Neuron (in vitro differentiated cells): ENCODE measurements around the gene TCF7.
A peak's percentile ranks its signal among the peaks of the same experiment; 100 is the strongest.

Experiments used
- H2AFZ ChIP-seq: one replicate; pipeline ENCODE4 v1.6.1; 2013; ENCODE audit warnings: low read depth, mild to moderate bottlenecking, inconsistent platforms, low read length, moderate library complexity
- H3K27me3 ChIP-seq: one replicate; pipeline ENCODE4 v1.6.1; 2013; ENCODE audit warnings: low read length; ENCODE audit not compliant: insufficient read depth
- H3K36me3 ChIP-seq: one replicate; pipeline ENCODE4 v1.6.1; 2013; ENCODE audit warnings: low read length; ENCODE audit not compliant: insufficient read depth
- H3K4me1 ChIP-seq: one replicate; pipeline ENCODE4 v1.6.1; 2013; ENCODE audit warnings: low read length; ENCODE audit not compliant: insufficient read depth
- H3K4me3 ChIP-seq: 2 replicates; pipeline ENCODE4 v1.5.1; 2013; ENCODE audit warnings: mild to moderate bottlenecking, low read length, moderate library complexity
- H3K9me3 ChIP-seq: one replicate; pipeline ENCODE4 v1.6.1; 2013; ENCODE audit warnings: low read length

TCF7 gene

DNA sequence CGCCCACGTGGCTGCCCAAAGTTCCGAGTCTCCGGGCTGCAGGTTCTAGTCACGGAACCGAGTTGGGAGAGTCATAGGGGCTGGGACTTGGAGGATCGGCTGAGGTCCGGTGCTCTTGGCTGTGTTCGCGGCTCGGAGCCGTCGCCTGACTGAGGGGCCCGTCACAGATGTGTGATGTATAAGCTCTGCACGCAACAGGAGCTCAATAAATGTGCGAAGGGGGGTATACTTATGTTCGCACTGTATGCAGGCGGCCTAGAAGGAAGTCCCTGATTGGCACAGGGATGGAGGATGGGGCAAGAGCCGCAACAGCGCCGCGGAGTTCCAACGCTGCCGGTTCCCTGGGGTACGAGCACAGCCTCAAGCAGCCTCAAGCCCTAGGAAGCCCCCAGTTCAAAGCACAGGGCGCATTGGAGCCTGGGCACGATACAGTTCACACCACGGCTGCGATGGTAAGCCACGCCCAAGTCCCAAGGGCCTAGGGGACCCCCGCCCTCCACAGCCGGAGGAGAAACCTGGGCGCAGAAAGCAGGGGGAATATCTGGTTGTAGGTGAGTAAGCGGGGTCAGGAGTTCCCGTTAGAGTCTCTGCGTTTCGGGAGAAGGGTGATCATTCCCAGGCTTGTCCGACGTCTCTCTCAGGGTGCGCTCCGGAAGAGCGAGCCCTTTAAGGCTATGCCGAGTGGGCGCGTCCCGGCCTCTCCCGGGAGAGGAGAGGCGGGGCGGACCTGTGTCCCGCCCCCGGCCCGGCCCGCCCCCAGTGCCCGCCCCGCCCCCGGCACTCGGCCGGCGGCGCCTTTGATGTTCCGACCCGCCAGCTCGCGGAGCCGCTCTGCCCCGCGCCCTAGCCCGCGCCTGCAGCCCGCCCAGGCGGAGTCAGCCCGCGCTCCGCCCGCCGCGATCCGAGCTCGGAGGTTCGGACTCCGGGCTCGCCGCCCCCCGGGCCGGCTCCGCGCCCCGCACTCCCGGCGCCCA is at the start of gene TCF7:
Gene TCF7, plus strand, starts transcription at position 780 of the 974 bp plus-strand sequence. CDS start 226 bp downstream, outside the sequence.
- peaks cover 27% of the 10 kb centered on the region for H3K27me3 ChIP-seq
- H3K4me1 ChIP-seq, result peaks cover 8% of the 10 kb centered on the region
- H3K9me3 ChIP-seq, result no peaks in the 10 kb centered on the region
- H2AFZ ChIP-seq, result peak within 1 kb of the TSS; percentile 94
- no peaks in the 10 kb centered on the region for H3K36me3 ChIP-seq
- H3K4me3 ChIP-seq, result peak within 1 kb of the TSS; percentile 74

DNA sequence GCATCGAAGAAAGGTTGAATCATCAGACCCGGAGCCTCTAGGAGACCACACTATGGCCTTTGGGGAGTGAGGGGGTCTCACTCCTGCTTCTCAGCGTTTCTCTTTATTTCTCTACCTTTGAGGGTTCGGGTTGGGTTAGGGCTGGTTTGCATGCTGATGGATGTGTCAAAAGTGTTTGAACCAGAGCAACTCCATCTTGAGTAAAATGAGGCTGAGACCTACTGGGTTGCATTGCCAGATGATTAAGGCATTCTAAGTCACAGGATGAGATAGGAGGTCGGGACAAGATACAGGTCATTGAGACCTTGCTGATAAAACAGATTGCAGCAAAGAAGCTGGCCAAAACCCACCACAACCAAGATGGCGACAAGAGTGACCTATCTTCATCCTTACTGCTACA is 44.9 kb upstream of the TCF7 start:
- Histone ChIP-seq H2AFZ (no peak overlapping the region), H3K27me3 (peaks cover 21% of the 10 kb centered on the region), H3K9me3 (peaks cover 4% of the 10 kb centered on the region), H3K4me3 (no peak overlapping the region), H3K4me1 (peaks cover 5% of the 10 kb centered on the region), H3K36me3 (no peaks in the 10 kb centered on the region)

DNA sequence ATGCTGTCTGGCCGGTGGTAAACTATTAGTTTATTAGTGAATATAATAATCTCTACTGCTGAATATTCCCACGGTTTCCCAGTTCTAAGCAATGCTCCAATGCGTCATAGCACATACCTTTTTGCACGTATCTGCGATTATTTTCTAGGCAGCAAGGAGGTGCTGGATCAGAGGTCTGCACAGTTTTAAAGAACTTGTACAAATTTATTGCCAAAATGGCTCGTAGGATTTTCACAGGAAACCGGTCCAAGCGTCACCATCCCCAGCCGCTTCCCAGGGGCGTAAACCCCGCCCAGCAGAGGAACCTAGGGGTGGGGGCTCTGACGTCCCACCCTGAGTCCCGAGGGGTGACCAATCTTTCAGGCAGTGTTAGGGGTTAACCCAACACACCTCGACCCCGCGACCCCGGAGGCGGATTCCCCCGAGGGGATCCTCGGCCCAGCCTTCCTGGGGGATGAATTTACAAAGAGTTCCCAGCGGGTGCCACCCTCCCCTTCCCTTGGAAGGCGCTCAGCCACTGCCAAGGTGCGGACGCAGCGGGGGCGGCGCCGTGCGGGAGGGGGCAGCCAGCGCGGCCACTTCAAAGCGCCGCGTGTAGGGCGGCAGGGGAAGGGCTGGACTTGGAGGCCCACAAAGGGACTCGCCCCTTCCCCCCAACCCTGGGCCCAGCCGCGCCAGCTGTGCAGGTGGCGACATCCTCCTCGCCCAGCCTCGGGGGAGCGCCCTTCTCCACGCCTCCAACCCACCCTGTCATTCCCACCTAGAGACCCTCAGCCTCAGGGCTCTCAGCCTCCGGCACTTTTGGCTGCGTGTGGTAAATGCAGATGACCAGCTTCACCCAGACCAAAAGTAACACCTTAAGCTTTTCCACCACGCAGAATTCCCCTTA is 43.5 kb upstream of the TCF7 start:
- Histone ChIP-seq H2AFZ (no peak overlapping the region), H3K27me3 (peaks cover 21% of the 10 kb centered on the region), H3K4me1 (peaks cover 5% of the 10 kb centered on the region), H3K4me3 (no peak overlapping the region), H3K9me3 (peaks cover 4% of the 10 kb centered on the region), H3K36me3 (no peaks in the 10 kb centered on the region)

DNA sequence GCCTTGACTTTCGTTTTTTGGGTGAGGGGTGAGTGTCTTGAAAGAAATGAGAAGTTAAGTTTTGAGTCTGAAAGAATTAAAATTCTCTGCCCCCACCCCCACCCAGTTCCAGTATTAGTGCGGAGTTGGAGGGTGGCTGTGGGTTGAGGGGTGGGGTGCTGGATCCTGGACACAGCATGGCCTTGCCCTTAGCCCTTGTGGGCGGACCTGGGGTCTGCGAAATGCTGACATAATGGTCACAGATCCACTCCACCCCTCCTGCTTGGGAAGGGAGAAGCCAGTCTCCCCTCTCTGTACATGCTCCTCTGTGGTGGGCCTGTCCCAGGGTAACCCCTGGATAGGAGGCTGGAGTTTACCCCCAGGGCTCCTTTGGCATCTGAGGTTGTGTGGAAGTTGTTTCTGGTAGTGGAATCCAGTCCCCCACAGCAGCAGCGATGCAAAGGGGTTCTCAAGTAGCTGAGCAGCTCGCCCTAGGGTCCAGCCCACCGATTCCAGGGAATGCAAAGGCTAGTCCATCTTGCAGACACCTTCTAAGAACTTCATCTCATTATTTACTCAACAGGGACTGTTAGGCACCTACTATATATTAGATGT is 42.8 kb upstream of the TCF7 start:
- H3K4me3 ChIP-seq, result no peak overlapping the region
- H3K9me3 ChIP-seq, result peaks cover 4% of the 10 kb centered on the region
- H3K27me3 ChIP-seq, result peaks cover 21% of the 10 kb centered on the region

DNA sequence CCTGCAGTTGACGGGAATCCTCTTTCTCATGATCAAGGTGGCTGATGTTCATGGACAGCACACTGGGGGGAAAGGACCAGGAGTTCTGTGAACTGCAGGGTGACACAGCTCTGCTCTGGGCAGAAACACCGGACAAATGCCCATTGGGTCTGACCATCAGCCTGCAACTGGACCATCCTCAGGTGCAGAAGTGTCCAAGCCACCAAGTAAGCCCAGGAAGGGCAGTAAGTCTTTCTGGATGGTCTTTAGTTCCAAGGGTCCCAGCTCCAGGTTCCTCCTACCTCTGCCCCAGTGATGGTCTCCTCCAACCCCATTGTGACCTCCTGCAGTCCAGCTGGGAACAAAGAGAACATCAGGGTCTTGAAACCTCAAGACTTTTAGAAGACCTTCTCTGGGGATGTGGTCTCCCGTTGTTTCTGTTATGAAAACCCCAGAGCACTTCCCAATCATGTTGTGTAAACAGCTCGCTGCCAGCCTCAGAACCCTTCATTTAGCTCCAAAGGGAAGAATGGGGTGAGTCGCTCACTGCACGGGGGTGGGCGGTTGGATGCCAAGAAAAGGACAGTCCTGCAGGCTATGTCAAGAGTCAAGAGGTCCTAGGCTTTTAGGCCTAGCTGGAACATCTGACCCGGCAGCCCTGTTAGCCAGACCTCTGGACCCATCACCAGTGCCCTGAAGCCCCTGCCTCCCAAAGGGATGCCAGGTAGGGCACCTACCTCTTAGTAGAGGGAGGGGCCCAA is 41.8 kb upstream of the TCF7 start:
- Histone ChIP-seq H3K36me3 (no peaks in the 10 kb centered on the region), H3K9me3 (peaks cover 4% of the 10 kb centered on the region), H3K27me3 (peaks cover 21% of the 10 kb centered on the region), H3K4me1 (peaks cover 5% of the 10 kb centered on the region), H3K4me3 (no peak overlapping the region), H2AFZ (no peak overlapping the region)

More for the DNA sequence above, 42.8 kb upstream of the TCF7 start:
- Histone ChIP-seq H3K36me3 (no peaks in the 10 kb centered on the region), H2AFZ (no peak overlapping the region), H3K4me1 (peaks cover 5% of the 10 kb centered on the region)

DNA sequence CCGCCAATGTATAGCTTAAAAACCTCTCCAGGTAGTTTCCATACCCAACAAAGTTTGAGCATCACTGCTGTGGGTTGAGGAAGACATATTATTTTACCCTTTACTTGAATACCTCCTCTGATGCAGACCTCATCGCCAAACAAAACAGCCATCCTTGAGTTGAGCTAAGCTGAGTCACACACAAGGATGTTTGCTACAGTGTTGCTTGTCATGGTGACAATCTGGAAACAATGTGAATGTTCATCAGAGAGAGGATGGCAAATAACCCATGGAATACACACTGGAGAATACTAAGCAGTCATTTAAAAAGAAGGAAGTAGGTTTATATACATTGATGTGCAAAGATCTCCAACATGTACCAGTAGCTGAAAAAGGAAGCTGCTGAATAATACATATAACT is 41.1 kb upstream of the TCF7 start:
- Histone ChIP-seq H3K4me3 (no peak overlapping the region), H3K36me3 (no peaks in the 10 kb centered on the region), H3K9me3 (peaks cover 4% of the 10 kb centered on the region)

DNA sequence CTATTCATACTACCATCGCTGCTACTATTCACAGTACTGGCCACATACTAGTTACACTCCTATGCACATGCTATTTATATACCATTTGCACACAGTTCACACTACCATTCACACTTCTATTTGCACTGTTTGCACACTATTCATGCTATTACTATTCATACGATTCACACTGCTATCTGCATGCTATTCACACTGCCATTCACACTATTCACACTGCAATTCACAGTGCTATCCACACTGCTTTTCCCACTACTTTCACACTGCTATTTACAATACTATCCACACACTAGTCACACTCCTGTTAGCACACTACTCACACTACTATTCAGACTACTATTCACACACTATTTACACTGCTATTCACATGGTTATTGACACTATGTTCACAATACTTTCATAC is 39.4 kb upstream of the TCF7 start:
- H2AFZ ChIP-seq, result no peak overlapping the region
- peaks cover 4% of the 10 kb centered on the region for H3K9me3 ChIP-seq
- no peaks in the 10 kb centered on the region for H3K36me3 ChIP-seq
- peaks cover 5% of the 10 kb centered on the region for H3K4me1 ChIP-seq
- peaks cover 10% of the 10 kb centered on the region for H3K27me3 ChIP-seq
- H3K4me3 ChIP-seq, result no peak overlapping the region

More for the DNA sequence above, 41.1 kb upstream of the TCF7 start:
- Histone ChIP-seq H2AFZ (no peak overlapping the region), H3K27me3 (peaks cover 21% of the 10 kb centered on the region), H3K4me1 (peaks cover 5% of the 10 kb centered on the region)

DNA sequence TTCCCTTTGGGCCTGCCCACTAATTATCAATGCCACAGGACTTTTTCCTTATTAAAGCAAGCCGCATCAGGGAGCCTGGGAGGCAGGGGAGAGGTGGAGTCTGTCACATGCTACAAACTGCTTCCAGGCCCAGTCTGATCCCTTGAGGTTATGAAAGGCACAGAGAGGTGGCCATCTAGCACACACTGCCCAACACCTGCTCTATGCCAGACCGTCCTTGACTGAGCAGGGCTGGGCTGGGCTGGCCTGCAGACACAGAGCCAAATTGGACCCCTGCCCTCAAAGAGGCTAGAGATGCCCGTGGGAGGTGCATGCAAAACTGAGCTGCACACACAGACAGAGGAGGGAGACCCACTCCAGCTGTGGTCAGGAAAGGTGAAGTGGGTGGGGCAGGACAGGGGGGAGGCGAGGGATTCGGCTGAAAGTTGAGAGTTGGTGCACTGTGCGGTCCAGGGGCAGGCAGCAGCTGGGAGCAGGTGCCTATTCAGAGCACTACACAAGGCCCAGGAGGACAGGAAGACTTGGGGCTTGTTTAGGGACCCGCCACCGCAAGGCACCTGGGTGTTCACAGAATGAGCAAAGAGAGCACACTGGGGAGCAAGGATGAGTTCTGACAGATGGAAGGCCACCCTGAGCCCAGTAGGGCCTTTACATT is 36.4 kb upstream of the TCF7 start:
- H3K9me3 ChIP-seq, result no peaks in the 10 kb centered on the region
- H3K4me3 ChIP-seq, result no peak overlapping the region
- no peaks in the 10 kb centered on the region for H3K36me3 ChIP-seq
- H3K4me1 ChIP-seq, result no peaks in the 10 kb centered on the region
- no peaks in the 10 kb centered on the region for H3K27me3 ChIP-seq
- H2AFZ ChIP-seq, result no peak overlapping the region

DNA sequence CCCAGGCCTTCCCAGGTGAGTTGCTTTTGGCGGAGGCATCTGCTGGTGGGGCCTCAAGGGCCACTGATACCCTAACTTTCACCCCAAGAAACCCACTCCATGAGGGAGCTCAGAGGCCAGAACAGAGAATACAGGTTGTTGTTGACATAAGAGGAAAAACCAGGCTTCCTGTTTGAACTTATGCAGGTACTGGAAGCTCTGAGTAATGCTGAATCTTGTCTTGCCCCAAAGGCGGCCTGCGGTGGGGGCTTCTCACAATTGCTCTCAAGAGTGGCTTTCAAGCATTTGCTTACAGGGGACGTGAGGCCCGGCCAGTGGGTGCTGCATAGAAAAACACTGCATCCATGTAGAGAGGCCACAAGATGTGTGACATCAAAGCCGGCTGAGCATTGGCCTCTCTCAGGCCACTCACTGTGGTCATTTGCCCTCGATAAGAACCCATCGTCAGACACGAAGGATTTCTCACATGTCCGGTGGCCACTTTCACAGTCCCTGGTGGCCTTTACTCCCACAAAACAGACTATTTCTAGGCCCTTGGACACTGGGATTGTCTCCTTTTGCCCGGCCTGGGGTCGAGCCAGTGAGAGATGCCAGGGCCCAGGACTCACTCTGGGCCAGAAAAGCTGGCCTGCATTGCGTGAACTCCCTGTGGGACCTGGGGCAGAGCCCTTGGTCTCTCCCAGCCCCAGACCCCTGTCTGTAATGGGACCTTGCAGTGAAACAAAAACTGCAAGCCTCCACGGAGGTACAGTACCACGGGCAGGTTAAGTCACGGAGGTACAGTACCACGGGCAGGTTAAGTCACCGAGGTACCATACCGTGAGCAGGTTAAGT is 34.5 kb upstream of the TCF7 start:
- Histone ChIP-seq H3K9me3 (no peaks in the 10 kb centered on the region), H3K4me3 (no peak overlapping the region), H3K27me3 (no peaks in the 10 kb centered on the region), H3K4me1 (no peaks in the 10 kb centered on the region), H2AFZ (no peak overlapping the region), H3K36me3 (no peaks in the 10 kb centered on the region)

DNA sequence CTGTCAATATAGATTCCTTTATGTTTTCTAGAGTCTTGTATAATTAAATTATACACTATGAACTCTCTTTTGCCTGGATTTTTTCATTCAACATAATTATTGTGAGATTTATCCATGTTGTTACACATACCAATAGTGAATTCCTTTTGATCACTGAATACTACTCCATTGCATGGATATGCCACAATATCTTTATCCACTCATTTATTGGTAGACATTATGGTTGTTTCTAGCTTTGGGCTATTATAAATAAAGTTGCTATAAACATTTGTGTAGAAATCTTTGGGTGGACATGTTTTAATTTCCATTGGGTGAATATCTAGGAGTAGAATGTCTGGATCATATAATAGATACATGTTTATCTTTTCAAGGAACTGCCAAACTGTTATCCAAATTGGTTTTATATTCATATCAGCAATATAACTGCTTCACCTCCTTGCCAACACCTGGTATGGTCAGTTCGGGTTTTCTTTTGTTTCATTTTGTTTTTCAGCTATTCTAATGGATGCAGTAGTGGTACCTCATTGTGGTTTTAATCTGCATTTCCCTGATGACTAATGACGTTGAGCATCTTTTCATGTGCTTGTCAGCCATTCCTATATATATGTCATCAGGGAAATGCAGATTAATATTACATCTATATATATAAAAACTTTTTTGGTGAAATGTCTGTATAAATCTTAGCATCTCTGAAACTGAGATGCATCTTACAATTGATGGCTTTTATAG is 32.1 kb upstream of the TCF7 start:
- Histone ChIP-seq H3K36me3 (no peaks in the 10 kb centered on the region), H2AFZ (no peak overlapping the region), H3K9me3 (no peaks in the 10 kb centered on the region), H3K27me3 (no peaks in the 10 kb centered on the region), H3K4me1 (no peaks in the 10 kb centered on the region), H3K4me3 (no peak overlapping the region)

DNA sequence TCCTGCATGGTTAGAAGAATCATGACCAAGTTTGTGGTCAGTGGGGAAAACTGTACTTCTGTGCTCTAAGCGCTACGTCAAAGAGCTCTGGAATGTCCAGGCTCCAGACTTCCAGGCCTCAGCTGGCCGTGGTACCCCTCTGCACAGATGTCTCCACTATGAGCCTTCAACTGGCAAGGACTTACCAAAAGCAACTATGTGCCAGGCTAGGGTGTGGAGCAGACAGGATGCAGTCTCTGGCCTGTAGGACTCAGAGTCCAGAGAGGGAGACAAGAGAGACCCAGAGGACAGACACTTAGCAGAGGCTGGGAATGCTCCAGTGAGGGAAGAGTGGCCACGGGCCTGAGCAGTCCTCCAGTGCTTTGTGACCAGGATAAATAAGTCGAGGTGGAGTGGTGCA is 31.0 kb upstream of the TCF7 start:
- Histone ChIP-seq H3K4me3 (no peak overlapping the region), H3K4me1 (no peaks in the 10 kb centered on the region), H2AFZ (no peak overlapping the region), H3K36me3 (no peaks in the 10 kb centered on the region), H3K9me3 (no peaks in the 10 kb centered on the region), H3K27me3 (no peaks in the 10 kb centered on the region)
